Suprapubic skin (tissue), 4 donors: Measurements from ENCODE around the gene PRKG2.

ENCODE experiments used
- CTCF ChIP-seq, 2 donors: fragments of 200-600 bp in 1 of 2; fragments of 450-650 bp in 1 of 2; sonication (generic) in 1 of 2; IDR thresholded peaks; one replicate each; pipeline ENCODE4 v1.5.1; 2016 to 2019; ENCODE audit warnings: antibody characterized with exemption in 2 of 2, mild to moderate bottlenecking in 1 of 2, moderate library complexity in 1 of 2
- EP300 ChIP-seq: sonication (generic); formaldehyde crosslinking; IDR thresholded peaks from one replicate; pipeline ENCODE4 v1.6.1; 2017; ENCODE audit warnings: antibody characterized with exemption
- POLR2A ChIP-seq, 2 donors: fragments of 450-650 bp; IDR thresholded peaks; one replicate each; pipeline ENCODE4 v1.6.1; 2017; ENCODE audit warnings: antibody characterized with exemption in 2 of 2, mild to moderate bottlenecking in 2 of 2, moderate library complexity in 2 of 2
- POLR2AphosphoS5 ChIP-seq, 3 donors: sonication (generic); formaldehyde crosslinking; IDR thresholded peaks; one replicate each; pipeline ENCODE4 v1.6.1; 2017; ENCODE audit warnings: antibody characterized with exemption in 3 of 3

GRCh38 chr4:81180916-81181315, 34.1 kb downstream of the PRKG2 start:
- TF ChIP-seq CTCF (IDR thresholded peaks at IDR 0.05): no peak
- TF ChIP-seq POLR2A (IDR thresholded peaks at IDR 0.05): no peak
- no peak for TF ChIP-seq POLR2AphosphoS5 (IDR thresholded peaks at IDR 0.05)
- TF ChIP-seq EP300: no peak
